AG04449 (cell line): Measurements from ENCODE around the gene NEU4.
"Not testable (repeated sequence)": the region's sequence is repeated elsewhere in the genome, so short reads cannot be mapped to it uniquely, and the experiment has no call there.

Source experiments
- CTCF ChIA-PET: fragments of 350-600 bp; formaldehyde crosslinking; extraction: SDS; loops from one replicate; lab custom pipeline; 2021; ENCODE audit warnings: antibody characterized with exemption; lab: Yijun Ruan, JAX
- POLR2A ChIA-PET: fragments of 400-600, 350-600 bp; formaldehyde crosslinking; extraction: SDS; loops from one replicate; lab custom pipeline; 2020; ENCODE audit warnings: antibody characterized with exemption, inconsistent platforms; lab: Yijun Ruan, JAX
- DNase-seq: peaks from one replicate; pipeline ENCODE4 v3.0.0-alpha.2; 2010; ENCODE audit warnings: low read depth, low spot score
- H3K4me3 ChIP-seq: 2 replicates; pipeline ENCODE4 v1.5.1; 2011; ENCODE audit warnings: low read depth, mild to moderate bottlenecking, control low read depth, low read length
- CTCF ChIP-seq: IDR thresholded peaks from one replicate; pipeline ENCODE4 v1.5.1; 2011; ENCODE audit warnings: mild to moderate bottlenecking, moderate library complexity, low read length, control low read depth, inconsistent platforms; ENCODE audit not compliant: insufficient read depth; ENCODE audit errors: missing control alignments

Gene NEU4

GRCh38 chr2:241788135-241788534, 20.9 kb upstream of the NEU4 start:
- DNase-seq: no peak
- H3K4me3 ChIP-seq: no peak overlapping the region
- ChIA-PET CTCF (no interaction called here), POLR2A (no interaction called here)
- no peak for TF ChIP-seq CTCF

DNA sequence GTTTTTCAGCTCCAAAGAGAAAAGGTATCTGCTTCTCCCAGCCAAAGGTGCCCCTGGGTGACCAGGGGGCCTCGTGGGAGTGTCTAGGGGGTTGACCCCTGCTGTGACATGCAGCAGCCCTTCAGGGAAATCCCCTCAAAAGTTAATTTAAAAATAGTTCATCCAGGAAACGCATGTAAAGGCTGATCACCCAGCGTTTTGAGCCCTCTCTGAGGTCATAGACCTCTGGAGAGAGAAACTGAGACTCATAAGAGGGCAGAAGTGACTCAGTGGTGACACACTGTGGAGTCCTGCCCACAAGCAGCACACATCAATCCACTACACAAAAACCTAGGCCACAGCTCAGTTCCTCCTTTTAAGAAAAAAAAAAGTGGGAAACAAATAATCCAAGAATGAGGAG, 20.4 kb upstream of the NEU4 start:
- ChIA-PET CTCF (no interaction called here), POLR2A (no interaction called here)
- TF ChIP-seq CTCF: no peak
- DNase-seq: no peak
- no peak overlapping the region for H3K4me3 ChIP-seq

DNA sequence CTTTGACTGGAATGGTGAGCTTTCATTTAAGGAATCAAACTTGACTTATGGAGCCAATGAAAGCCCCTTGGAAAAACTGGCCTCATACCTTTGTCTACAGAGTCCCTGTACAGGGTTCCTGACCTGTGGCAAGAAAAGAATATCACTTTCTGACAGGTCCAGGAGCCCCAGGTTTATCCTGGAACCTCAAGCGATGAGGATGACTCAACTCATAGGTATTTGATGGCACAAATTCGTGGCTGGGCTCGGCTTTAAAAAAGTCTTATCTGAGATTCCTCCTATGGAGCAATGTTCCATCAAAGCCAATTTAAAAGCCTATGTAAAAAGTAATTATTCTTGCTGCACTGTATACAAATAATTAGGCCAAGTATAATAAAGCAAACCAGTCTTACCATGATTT, 17.6 kb upstream of the NEU4 start:
- POLR2A ChIA-PET, CTCF ChIA-PET, H3K4me3 ChIP-seq, DNase-seq: not testable (repeated sequence)

GRCh38 chr2:241793385-241793784, 15.6 kb upstream of the NEU4 start:
- DNase-seq: no peak
- no peak overlapping the region for H3K4me3 ChIP-seq
- no peak for TF ChIP-seq CTCF
- POLR2A ChIA-PET: interaction anchor here (0.6 kb wide), 1 partner anchor 763 kb away, joined by 3 read pairs; no protein-coding TSS in a partner anchor
- CTCF ChIA-PET: no interaction called here

DNA sequence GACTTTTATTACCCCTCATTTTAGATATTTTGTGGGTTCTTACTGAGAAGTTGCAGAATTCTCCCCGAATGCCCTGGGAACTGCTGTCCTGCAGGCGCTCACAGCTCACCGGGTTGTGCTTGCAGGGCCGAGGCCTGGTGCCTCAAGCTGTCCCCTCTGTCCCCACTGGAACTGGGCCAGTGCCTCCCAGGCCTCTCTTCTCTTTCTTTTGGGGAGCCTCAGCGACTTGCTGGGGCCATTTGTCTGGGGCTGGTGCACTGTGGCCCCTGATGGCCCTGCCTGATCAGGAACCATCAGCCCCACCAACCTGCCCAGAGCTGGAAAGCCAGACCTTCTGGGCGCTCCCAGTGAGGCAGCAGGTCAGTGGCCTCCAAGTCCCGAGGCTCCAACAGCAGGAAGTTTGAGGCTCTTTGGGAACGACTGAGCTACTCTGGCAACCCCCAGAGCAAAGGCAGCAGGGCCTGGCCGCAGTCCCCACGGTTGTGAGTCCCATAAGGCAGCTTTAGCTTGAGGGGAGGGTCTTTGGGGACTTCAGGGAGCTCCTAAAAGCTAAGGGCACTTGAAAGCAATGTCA, 14.7 kb upstream of the NEU4 start:
- ChIA-PET CTCF (interaction anchor here (1.3 kb wide), 1 partner anchor 10 kb away, joined by 3 read pairs; no protein-coding TSS in a partner anchor), POLR2A (no interaction called here)
- TF ChIP-seq CTCF: no peak
- DNase-seq: no peak
- no peak overlapping the region for H3K4me3 ChIP-seq

DNA sequence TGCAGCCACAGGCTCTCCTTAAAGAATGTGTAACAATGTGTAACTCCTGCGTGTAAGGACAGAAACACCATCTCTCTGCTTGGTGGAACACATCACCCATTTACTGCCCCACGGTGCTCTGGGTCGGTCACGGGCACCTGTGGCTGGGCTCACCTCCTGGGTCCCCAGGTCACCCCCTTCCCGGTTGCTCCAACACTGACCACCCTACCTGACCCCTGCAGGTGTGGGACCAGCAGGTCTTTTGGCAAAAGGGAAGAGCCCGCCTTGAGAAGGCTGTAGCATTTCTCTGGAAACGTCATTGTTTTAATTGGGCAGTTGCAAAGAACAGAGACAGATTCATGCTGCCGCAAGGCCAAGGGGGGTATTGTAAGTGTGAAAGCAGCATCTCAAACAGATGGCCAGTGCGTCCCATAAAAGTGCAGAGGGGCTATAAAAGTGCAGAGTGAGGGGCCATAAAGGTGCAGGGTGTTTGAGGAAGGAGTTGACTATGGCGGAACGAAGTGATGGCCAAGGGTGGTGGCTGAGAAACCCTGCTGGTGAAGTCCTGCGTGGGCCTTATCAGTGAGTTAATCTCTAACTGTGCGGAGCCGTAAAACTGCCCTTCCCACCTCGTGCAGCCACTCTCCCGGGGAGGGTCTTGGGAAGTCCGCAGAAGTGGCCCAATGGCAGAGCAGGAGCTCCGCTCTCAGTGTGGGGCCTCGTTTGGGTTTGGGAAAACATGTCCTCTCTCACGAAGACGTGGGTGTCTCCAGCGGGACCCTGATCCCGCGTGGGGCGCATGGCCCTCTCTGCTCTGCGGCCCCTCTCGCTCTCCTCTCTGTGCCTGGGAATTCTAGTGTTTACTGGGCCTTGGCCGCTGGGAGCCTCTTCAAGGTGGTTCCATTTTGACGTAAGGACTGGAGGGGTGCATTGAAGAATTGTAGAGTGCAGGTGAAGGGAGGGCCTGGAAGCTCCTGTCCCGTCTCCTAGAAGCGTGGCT, 13.7 kb upstream of the NEU4 start:
- CTCF ChIA-PET: interaction anchor here (1.3 kb wide), 1 partner anchor 9 kb away, joined by 3 read pairs; no protein-coding TSS in a partner anchor
- no peak for DNase-seq
- no peak for TF ChIP-seq CTCF
- POLR2A ChIA-PET: no interaction called here
- no peak overlapping the region for H3K4me3 ChIP-seq
